Caco-2 (cell line): ENCODE data around the gene PDE4D. TPM values are rescaled to one million over a fixed set of nuclear protein-coding genes. Genes with fewer than 3 reads are reported as not detected.

ENCODE experiments used
- BruUV-seq: library from RNA; stranded (reverse); fragments of 400-500 nt; replicated peaks from 2 replicates; lab custom pipeline; 2021; lab: Mats Ljungman, UMichigan
- CTCF ChIA-PET: fragments of 300-600 bp; sonication (Branson Sonifier 250); formaldehyde crosslinking; loops from one replicate; lab custom pipeline; 2022; ENCODE audit warnings: antibody characterized with exemption; lab: Charles Lee
- POLR2A ChIA-PET: fragments of 300-600 bp; sonication (Branson Sonifier 250); formaldehyde crosslinking; loops from one replicate; lab custom pipeline; 2022; ENCODE audit warnings: antibody characterized with exemption; lab: Charles Lee
- DNase-seq, 2 experiments: peaks; one replicate each; pipeline versions ENCODE4 v3.0.0 to v3.0.0-alpha.2; 2020 to 2022
- H3K27me3 ChIP-seq: replicated peaks from 2 replicates; pipeline ENCODE4 v1.6.0; 2011; ENCODE audit warnings: low read length; ENCODE audit not compliant: control insufficient read depth, insufficient read depth
- H3K36me3 ChIP-seq: 2 replicates; pipeline ENCODE4 v1.5.1; 2011; ENCODE audit warnings: low read length; ENCODE audit not compliant: control insufficient read depth, insufficient read depth
- H3K4me1 ChIP-seq: fragments of 250-450 bp; sonication (Bioruptor Pico); 2 replicates; pipeline ENCODE4 v1.5.1; 2020; ENCODE audit warnings: mild to moderate bottlenecking
- H3K4me3 ChIP-seq: 2 replicates; pipeline ENCODE4 v1.5.1; 2011; ENCODE audit warnings: low read depth, mild to moderate bottlenecking, control low read depth, low read length
- H3K9me3 ChIP-seq: fragments of 250-450 bp; sonication (Bioruptor Pico); 2 replicates; pipeline ENCODE4 v1.5.1; 2020; ENCODE audit warnings: mild to moderate bottlenecking, moderate library complexity
- H3K27ac Mint-ChIP-seq: one replicate; pipeline ENCODE4 v1.8.0; 2022; ENCODE audit warnings: mixed read lengths; ENCODE audit not compliant: unreplicated experiment
- H3K27me3 Mint-ChIP-seq: one replicate; pipeline ENCODE4 v1.8.0; 2022; ENCODE audit warnings: mixed read lengths; ENCODE audit not compliant: insufficient read depth, unreplicated experiment
- H3K36me3 Mint-ChIP-seq: one replicate; pipeline ENCODE4 v1.8.0; 2022; ENCODE audit warnings: mild to moderate bottlenecking, mixed read lengths; ENCODE audit not compliant: insufficient read depth, unreplicated experiment
- H3K4me1 Mint-ChIP-seq: one replicate; pipeline ENCODE4 v1.8.0; 2022; ENCODE audit warnings: low read depth, mixed read lengths; ENCODE audit not compliant: unreplicated experiment
- H3K4me3 Mint-ChIP-seq: one replicate; pipeline ENCODE4 v1.8.0; 2022; ENCODE audit warnings: mild to moderate bottlenecking, moderate library complexity, mixed read lengths; ENCODE audit not compliant: unreplicated experiment
- H3K9me3 Mint-ChIP-seq: one replicate; pipeline ENCODE4 v1.8.0; 2022; ENCODE audit warnings: mixed read lengths; ENCODE audit not compliant: unreplicated experiment
- CTCF ChIP-seq, 2 experiments: fragments of 200-600 bp in 1 of 2; IDR thresholded peaks; 1 replicate in 1 of 2; 2 replicates in 1 of 2; pipeline versions ENCODE4 v1.5.1 to v1.8.0; 2011 to 2022; ENCODE audit warnings: antibody characterized with exemption in 1 of 2, control low read depth in 1 of 2, inconsistent platforms in 1 of 2, low read depth in 1 of 2, low read length in 1 of 2, mild to moderate bottlenecking in 1 of 2, moderate library complexity in 1 of 2; ENCODE audit not compliant: insufficient read depth in 1 of 2, severe bottlenecking in 1 of 2, unreplicated experiment in 1 of 2
- intact Hi-C: fragments of 100-400 bp; cut with micrococcal nuclease; formaldehyde crosslinking; loops from one replicate; pipeline ENCODE4 v1.10.0; 2022; ENCODE audit not compliant: unreplicated experiment
- total RNA-seq: library from RNA; stranded (reverse); gene quantifications from 2 replicates; pipeline ENCODE4 v1.2.3, GENCODE V29; 2022

Gene PDE4D
- total RNA-seq, 1 experiment from 2014 or later = 89.8 TPM

- no peak for DNase-seq
- CTCF ChIA-PET = no interaction called here
- intact Hi-C loops = no loop called here
- no peak for TF ChIP-seq CTCF (IDR thresholded peaks at IDR 0.05; ENCODE audit: insufficient read depth in 1 of 2, low read depth in 1 of 2, low read length in 1 of 2, severe bottlenecking in 1 of 2, unreplicated experiment in 1 of 2)
- H3K9me3 Mint-ChIP-seq = no peaks in the 10 kb centered on the region
- peaks cover 13% of the 10 kb centered on the region for H3K27me3 Mint-ChIP-seq
- BruUV-seq = no TSS peak
- no peaks in the 10 kb centered on the region for H3K9me3 ChIP-seq
- no peak overlapping the region for H3K4me3 Mint-ChIP-seq
- no peaks in the 10 kb centered on the region for H3K4me1 Mint-ChIP-seq
- no peak overlapping the region for H3K27ac Mint-ChIP-seq
- H3K27me3 ChIP-seq = no peaks in the 10 kb centered on the region
- no peaks in the 10 kb centered on the region for H3K4me1 ChIP-seq
- H3K36me3 Mint-ChIP-seq = no peaks in the 10 kb centered on the region
- no peaks in the 10 kb centered on the region for H3K36me3 ChIP-seq
- no peak overlapping the region for H3K4me3 ChIP-seq
- POLR2A ChIA-PET = no interaction called here
These were observed 284.8 kb downstream of the PDE4D start for GRCh38 chr5:59608745-59609144.

GRCh38 chr5:59607138-59607765 lies 286.3 kb downstream of the PDE4D start:
- H3K4me3 Mint-ChIP-seq = no peak overlapping the region
- intact Hi-C loops = no loop called here
- H3K36me3 Mint-ChIP-seq = no peaks in the 10 kb centered on the region
- TF ChIP-seq CTCF (IDR thresholded peaks at IDR 0.05; ENCODE audit: insufficient read depth in 1 of 2, low read depth in 1 of 2, low read length in 1 of 2, severe bottlenecking in 1 of 2, unreplicated experiment in 1 of 2) = no peak
- no peak overlapping the region for H3K27ac Mint-ChIP-seq
- no peaks in the 10 kb centered on the region for H3K9me3 Mint-ChIP-seq
- H3K27me3 ChIP-seq = no peaks in the 10 kb centered on the region
- H3K27me3 Mint-ChIP-seq = peaks cover 19% of the 10 kb centered on the region
- no peaks in the 10 kb centered on the region for H3K9me3 ChIP-seq
- ChIA-PET POLR2A (no interaction called here), CTCF (no interaction called here)
- no TSS peak for BruUV-seq
- H3K4me1 Mint-ChIP-seq = no peaks in the 10 kb centered on the region
- no peaks in the 10 kb centered on the region for H3K36me3 ChIP-seq
- no peaks in the 10 kb centered on the region for H3K4me1 ChIP-seq
- no peak overlapping the region for H3K4me3 ChIP-seq
- no peak for DNase-seq

GRCh38 chr5:59605915-59606314 lies 287.6 kb downstream of the PDE4D start:
- BruUV-seq = no TSS peak
- peaks cover 19% of the 10 kb centered on the region for H3K27me3 Mint-ChIP-seq
- Histone ChIP-seq H3K4me3 (no peak overlapping the region), H3K4me1 (no peaks in the 10 kb centered on the region), H3K9me3 (no peaks in the 10 kb centered on the region), H3K27me3 (no peaks in the 10 kb centered on the region), H3K36me3 (no peaks in the 10 kb centered on the region)
- no peak overlapping the region for H3K4me3 Mint-ChIP-seq
- TF ChIP-seq CTCF (IDR thresholded peaks at IDR 0.05; ENCODE audit: insufficient read depth in 1 of 2, low read depth in 1 of 2, low read length in 1 of 2, severe bottlenecking in 1 of 2, unreplicated experiment in 1 of 2) = no peak
- H3K36me3 Mint-ChIP-seq = no peaks in the 10 kb centered on the region
- DNase-seq = no peak
- intact Hi-C loops = no loop called here
- POLR2A ChIA-PET = no interaction called here
- H3K9me3 Mint-ChIP-seq = no peaks in the 10 kb centered on the region
- CTCF ChIA-PET = no interaction called here
- H3K4me1 Mint-ChIP-seq = no peaks in the 10 kb centered on the region
- no peak overlapping the region for H3K27ac Mint-ChIP-seq
